Keratinocyte (primary cell): ENCODE measurements around the gene ZNF732. TPM values are rescaled to one million over a fixed set of nuclear protein-coding genes. Genes with fewer than 3 reads are reported as not detected.

Experiments used
- DNase-seq: peaks from one replicate; pipeline ENCODE4 v3.0.0-alpha.2; 2011; ENCODE audit warnings: low read depth, missing footprints, low spot score
- FAIRE-seq: peaks from 2 replicates; lab custom pipeline; 2011; peaks lifted over from hg19 to GRCh38; lab: Jason Lieb, UNC
- H2AFZ ChIP-seq: 2 replicates; pipeline ENCODE4 v1.6.0; 2012; ENCODE audit warnings: low read length, control low read depth, inconsistent platforms; ENCODE audit not compliant: control insufficient read depth
- H3K27ac ChIP-seq: 2 replicates; pipeline ENCODE4 v1.5.1; 2011; ENCODE audit warnings: low read length; ENCODE audit not compliant: control insufficient read depth, insufficient read depth
- H3K27me3 ChIP-seq: 3 replicates; pipeline ENCODE4 v1.6.0; 2011; ENCODE audit warnings: low read length; ENCODE audit not compliant: control insufficient read depth, insufficient read depth; ENCODE audit errors: extremely low read depth
- H3K36me3 ChIP-seq, 2 experiments: 2 replicates in 1 of 2; 3 replicates in 1 of 2; pipeline ENCODE4 v1.5.1; 2011; ENCODE audit warnings: low read length in 2 of 2, mild to moderate bottlenecking in 1 of 2; ENCODE audit not compliant: control insufficient read depth in 2 of 2, insufficient read depth in 2 of 2; ENCODE audit errors: extremely low read depth in 1 of 2
- H3K4me1 ChIP-seq: 3 replicates; pipeline ENCODE4 v1.5.1; 2011; ENCODE audit warnings: low read length; ENCODE audit not compliant: control insufficient read depth, insufficient read depth; ENCODE audit errors: extremely low read depth
- H3K4me2 ChIP-seq: 3 replicates; pipeline ENCODE4 v1.6.0; 2011; ENCODE audit warnings: low read depth, low read length; ENCODE audit not compliant: control insufficient read depth, insufficient read depth; ENCODE audit errors: extremely low read depth
- H3K4me3 ChIP-seq, 3 experiments: fragments of 200-600 bp in 1 of 3; sonication (generic) in 1 of 3; 2 replicates in 2 of 3; 3 replicates in 1 of 3; pipeline ENCODE4 v1.5.1; 2011 to 2016; ENCODE audit warnings: low read length in 3 of 3, mild to moderate bottlenecking in 3 of 3, control low read depth in 2 of 3, inconsistent platforms in 1 of 3, low read depth in 1 of 3, mixed read lengths in 1 of 3, mixed run types in 1 of 3, moderate library complexity in 1 of 3; ENCODE audit not compliant: control insufficient read depth in 2 of 3, insufficient read depth in 2 of 3; ENCODE audit errors: extremely low read depth in 1 of 3
- H3K79me2 ChIP-seq: 2 replicates; pipeline ENCODE4 v1.6.0; 2012; ENCODE audit warnings: low read length; ENCODE audit not compliant: control insufficient read depth, insufficient read depth
- H3K9ac ChIP-seq: 3 replicates; pipeline ENCODE4 v1.6.0; 2011; ENCODE audit warnings: low read length; ENCODE audit not compliant: control insufficient read depth, insufficient read depth; ENCODE audit errors: extremely low read depth
- H3K9me1 ChIP-seq: 3 replicates; pipeline ENCODE4 v1.6.0; 2011; ENCODE audit warnings: low read length; ENCODE audit not compliant: control insufficient read depth, insufficient read depth; ENCODE audit errors: extremely low read depth
- H3K9me3 ChIP-seq: 2 replicates; pipeline ENCODE4 v1.5.1; 2012; ENCODE audit warnings: low read depth, low read length; ENCODE audit not compliant: control insufficient read depth
- H4K20me1 ChIP-seq: 3 replicates; pipeline ENCODE4 v1.6.0; 2011; ENCODE audit warnings: low read length; ENCODE audit not compliant: control insufficient read depth, insufficient read depth; ENCODE audit errors: extremely low read depth
- CTCF ChIP-seq, 3 experiments: IDR thresholded peaks in 1 of 3; conservative IDR thresholded peaks in 1 of 3; optimal IDR thresholded peaks in 1 of 3; 2 replicates in 2 of 3; 3 replicates in 1 of 3; pipeline versions ENCODE3 to v1.5.1; 2011; ENCODE audit warnings: low read length in 3 of 3, mild to moderate bottlenecking in 3 of 3, moderate library complexity in 2 of 3, control low read depth in 1 of 3, inconsistent platforms in 1 of 3; ENCODE audit not compliant: insufficient read depth in 2 of 3; ENCODE audit errors: extremely low read depth in 1 of 3
- EZH2 ChIP-seq: IDR thresholded peaks from one replicate; pipeline ENCODE4 v1.6.1; 2012; ENCODE audit warnings: inconsistent platforms, mild to moderate bottlenecking, low read length, moderate library complexity
- dilution Hi-C: fragments of 300-500 bp; cut with MboI; formaldehyde crosslinking; loops from one replicate; pipeline ENCODE4 v1.7.0; 2020; ENCODE audit warnings: low sequenced_read_pairs; ENCODE audit not compliant: extremely low pct_ligation_motif_present
- polyA plus RNA-seq, 5 experiments: library from polyadenylated mRNA; depleted of rRNA in 3 of 5; stranded (reverse) in 3 of 5; stranded (forward) in 1 of 5; unstranded in 1 of 5; fragments of >200 nt; gene quantifications; 1 replicate in 1 of 5; 2 replicates in 3 of 5; 3 replicates in 1 of 5; pipeline versions ENCODE4 v1.2.1 to v1.2.3, GENCODE V29; 2011 to 2012; ENCODE audit warnings: missing spikeins in 2 of 5, low read depth in 1 of 5, low replicate concordance in 1 of 5
- small RNA-seq, 3 experiments: library from RNA; depleted of rRNA; stranded (forward); fragments of <200 nt; gene quantifications; one replicate each; pipeline ENCODE3, GENCODE V24; 2012; ENCODE audit warnings: low read depth in 3 of 3, low replicate concordance in 1 of 3; ENCODE audit not compliant: insufficient read length in 3 of 3

Gene ZNF732
- polyA plus RNA-seq, 1 donor (not counting 4 experiments of a cell fraction or from before 2014, with no cell fraction given) = 1.2 TPM

GRCh38 chr4:234178-234577 lies 71.1 kb downstream of the ZNF732 start:
- no peak overlapping the region for H3K9ac ChIP-seq
- FAIRE-seq = no peak
- no peak for DNase-seq
- no peaks in the 10 kb centered on the region for H3K36me3 ChIP-seq
- dilution Hi-C loops = no loop called here
- no peaks in the 10 kb centered on the region for H4K20me1 ChIP-seq
- H3K9me1 ChIP-seq = no peaks in the 10 kb centered on the region
- H3K4me2 ChIP-seq = no peak overlapping the region
- H2AFZ ChIP-seq = no peak overlapping the region
- no peaks in the 10 kb centered on the region for H3K4me1 ChIP-seq
- H3K4me3 ChIP-seq = no peak overlapping the region
- H3K27me3 ChIP-seq = no peaks in the 10 kb centered on the region
- H3K27ac ChIP-seq = no peak overlapping the region
- H3K79me2 ChIP-seq = no peaks in the 10 kb centered on the region
- TF ChIP-seq CTCF (optimal IDR thresholded peaks at IDR 0.05 in 1 of 3, IDR thresholded peaks at IDR 0.05 in 1 of 3, conservative IDR thresholded peaks at IDR 0.05 in 1 of 3; ENCODE audit: extremely low read depth in 1 of 3, insufficient read depth in 2 of 3, low read length in 3 of 3) (no peak), EZH2 (no peak)
- no peaks in the 10 kb centered on the region for H3K9me3 ChIP-seq

GRCh38 chr4:223913-224497 lies 81.3 kb downstream of the ZNF732 start:
- Histone ChIP-seq H2AFZ (no peak overlapping the region), H3K9me1 (no peaks in the 10 kb centered on the region), H3K27ac (no peak overlapping the region), H3K9ac (no peak overlapping the region), H3K4me1 (no peaks in the 10 kb centered on the region), H3K9me3 (no peaks in the 10 kb centered on the region), H3K79me2 (no peaks in the 10 kb centered on the region), H3K36me3 (no peaks in the 10 kb centered on the region), H3K27me3 (no peaks in the 10 kb centered on the region), H3K4me3 (no peak overlapping the region), H3K4me2 (no peak overlapping the region), H4K20me1 (no peaks in the 10 kb centered on the region)
- DNase-seq = no peak
- dilution Hi-C loops = no loop called here
- peak; percentile 23 for FAIRE-seq
- TF ChIP-seq CTCF (optimal IDR thresholded peaks at IDR 0.05 in 1 of 3, IDR thresholded peaks at IDR 0.05 in 1 of 3, conservative IDR thresholded peaks at IDR 0.05 in 1 of 3; ENCODE audit: extremely low read depth in 1 of 3, insufficient read depth in 2 of 3, low read length in 3 of 3) = no peak
- no peak for TF ChIP-seq EZH2

Small RNA genes lying within 50 kb of the gene (small RNA-seq; reads per million reads assigned to genes)
- gene AC079140.2 (0 reads per million in 3 experiments), gene MIR571 (0 reads per million in 3 experiments)

Other genes with a start within 250 kb of the ZNF732 start
- 4.0 to 5.0 TPM (median 4.1 TPM) in 3 replicates for gene ZNF718, start 181.0 kb downstream of the ZNF732 start, polyA plus RNA-seq
- 2.0 to 3.7 TPM (median 3.3 TPM) in 3 replicates for gene ZNF141, start 32.3 kb upstream of the ZNF732 start, polyA plus RNA-seq
- gene ZNF721, start 193.7 kb upstream of the ZNF732 start, polyA plus RNA-seq = 8.6 to 15.7 TPM (median 10.0 TPM) in 3 replicates
- gene PIGG, start 193.7 kb upstream of the ZNF732 start, polyA plus RNA-seq = 45.7 to 74.6 TPM (median 68.9 TPM) in 3 replicates